ENCODE results near the gene ANKEF1. TPM values are rescaled to one million over a fixed set of nuclear protein-coding genes. Genes with fewer than 3 reads are reported as not detected.
"Not testable (repeated sequence)": the region's sequence is repeated elsewhere in the genome, so short reads cannot be mapped to it uniquely, and the experiment has no call there.

ANKEF1 gene
- total RNA-seq, 4 donors from 2014 or later: 4.4 to 5.7 (median 5.0) TPM

DNA sequence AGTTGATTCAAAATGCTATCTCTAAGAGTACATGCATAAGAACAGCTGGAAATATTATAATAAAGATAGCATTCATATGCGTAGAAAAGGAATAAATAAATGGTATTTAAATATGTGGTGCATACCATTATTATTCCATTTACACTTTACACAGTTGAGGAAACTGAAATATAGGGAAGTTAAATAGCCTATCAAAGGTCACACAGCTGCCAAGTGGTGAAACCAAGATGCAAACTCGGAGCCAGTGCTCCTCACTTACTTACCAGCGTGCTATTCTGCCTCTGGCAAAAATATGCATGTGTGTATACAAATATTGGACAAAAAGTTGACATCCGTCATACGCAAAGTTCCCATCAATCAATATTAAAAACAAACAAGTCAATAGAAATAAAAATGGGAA is 22.3 kb upstream of the ANKEF1 start:
- Histone ChIP-seq H3K4me3 (no peak overlapping the region), H3K27ac (no peak overlapping the region), H3K9me3 (no peaks in the 10 kb centered on the region), H3K36me3 (no peaks in the 10 kb centered on the region), H3K27me3 (no peaks in the 10 kb centered on the region), H3K4me1 (no peaks in the 10 kb centered on the region)
- intact Hi-C loops (cut with DNase I): no loop called here
- no peak for TF ChIP-seq POLR2A (IDR thresholded peaks at IDR 0.05)
- TF ChIP-seq, protein P1, sequence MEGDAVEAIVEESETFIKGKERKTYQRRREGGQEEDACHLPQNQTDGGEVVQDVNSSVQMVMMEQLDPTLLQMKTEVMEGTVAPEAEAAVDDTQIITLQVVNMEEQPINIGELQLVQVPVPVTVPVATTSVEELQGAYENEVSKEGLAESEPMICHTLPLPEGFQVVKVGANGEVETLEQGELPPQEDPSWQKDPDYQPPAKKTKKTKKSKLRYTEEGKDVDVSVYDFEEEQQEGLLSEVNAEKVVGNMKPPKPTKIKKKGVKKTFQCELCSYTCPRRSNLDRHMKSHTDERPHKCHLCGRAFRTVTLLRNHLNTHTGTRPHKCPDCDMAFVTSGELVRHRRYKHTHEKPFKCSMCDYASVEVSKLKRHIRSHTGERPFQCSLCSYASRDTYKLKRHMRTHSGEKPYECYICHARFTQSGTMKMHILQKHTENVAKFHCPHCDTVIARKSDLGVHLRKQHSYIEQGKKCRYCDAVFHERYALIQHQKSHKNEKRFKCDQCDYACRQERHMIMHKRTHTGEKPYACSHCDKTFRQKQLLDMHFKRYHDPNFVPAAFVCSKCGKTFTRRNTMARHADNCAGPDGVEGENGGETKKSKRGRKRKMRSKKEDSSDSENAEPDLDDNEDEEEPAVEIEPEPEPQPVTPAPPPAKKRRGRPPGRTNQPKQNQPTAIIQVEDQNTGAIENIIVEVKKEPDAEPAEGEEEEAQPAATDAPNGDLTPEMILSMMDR (IDR thresholded peaks at IDR 0.05): no peak
- 57 to 70% methylated on average over 5 of the region's 5 CpGs for WGBS, 2 donors
- no peak for DNase-seq

DNA sequence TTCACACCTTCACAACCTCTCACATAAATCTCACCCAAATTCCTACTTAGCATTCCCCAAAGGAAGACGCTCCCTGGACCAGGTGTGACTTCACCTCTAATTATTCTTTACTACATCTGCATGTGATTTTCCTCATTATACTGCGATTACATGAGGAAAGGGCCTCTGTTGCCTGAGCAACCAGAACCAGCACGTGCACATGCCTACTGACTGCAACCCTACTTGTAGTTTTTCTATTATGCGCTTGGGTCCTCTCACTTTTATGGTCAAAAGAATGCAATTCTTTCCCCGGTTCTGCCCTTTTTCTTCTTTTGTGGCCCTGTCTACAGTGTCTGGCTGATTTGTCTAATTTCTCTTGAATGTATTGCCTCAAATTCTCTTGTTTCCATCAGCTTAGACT is 20.4 kb upstream of the ANKEF1 start:
- Histone ChIP-seq H3K27me3 (no peaks in the 10 kb centered on the region), H3K9me3 (no peaks in the 10 kb centered on the region), H3K36me3 (no peaks in the 10 kb centered on the region), H3K4me3 (no peak overlapping the region), H3K27ac (no peak overlapping the region), H3K4me1 (no peaks in the 10 kb centered on the region)
- DNase-seq: no peak
- no peak for TF ChIP-seq POLR2A (IDR thresholded peaks at IDR 0.05)
- TF ChIP-seq, protein P1 (IDR thresholded peaks at IDR 0.05): no peak
- intact Hi-C loops (cut with DNase I): no loop called here
- WGBS, 2 donors: 69 to 70% methylated on average over 5 of the region's 5 CpGs

DNA sequence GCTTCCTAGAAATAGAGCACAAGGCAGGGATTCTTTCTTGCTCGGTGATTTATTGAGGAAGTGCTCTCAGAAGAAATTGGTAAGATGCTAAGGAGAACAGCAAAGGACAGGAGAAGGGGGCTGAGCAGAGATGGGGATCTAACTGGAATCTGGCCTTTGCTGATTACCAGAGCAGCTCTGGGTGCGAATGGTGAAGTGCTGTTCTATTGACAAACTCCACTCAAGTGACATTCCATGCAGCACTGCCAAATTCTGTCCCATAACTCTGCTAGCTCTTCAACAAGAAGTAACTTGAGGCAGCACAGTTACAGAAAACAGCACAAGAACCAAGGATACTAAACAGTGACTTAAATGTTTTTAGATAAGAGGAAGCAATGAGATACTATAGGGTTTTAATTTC is 13.8 kb upstream of the ANKEF1 start:
- 54 to 71% methylated on average over 2 of the region's 2 CpGs for WGBS, 2 donors

DNA sequence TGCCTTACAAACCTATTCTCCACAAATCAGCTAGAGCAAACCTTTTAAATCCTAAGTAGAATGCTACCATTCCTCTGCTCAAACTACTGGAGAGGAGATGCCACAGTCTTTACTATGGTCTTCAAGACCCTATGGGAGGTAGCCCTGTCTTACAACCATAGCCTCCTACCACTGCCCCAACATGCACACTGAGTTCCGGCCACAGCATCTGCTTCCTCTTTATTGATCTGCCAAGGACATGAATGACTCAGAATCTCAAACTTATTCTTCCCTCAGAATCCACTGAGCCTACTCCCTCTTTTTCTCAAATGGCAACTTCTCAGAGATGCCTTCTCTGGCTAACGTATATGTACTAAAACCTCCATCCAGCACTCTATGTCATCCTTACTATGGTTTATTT is 12.2 kb upstream of the ANKEF1 start:
- DNase-seq: no peak
- no peaks in the 10 kb centered on the region for H3K9me3 ChIP-seq
- no peak overlapping the region for H3K4me3 ChIP-seq
- no peak for TF ChIP-seq POLR2A (IDR thresholded peaks at IDR 0.05)
- TF ChIP-seq, protein P1 (IDR thresholded peaks at IDR 0.05): no peak
- H3K27ac ChIP-seq: no peak overlapping the region
- 41 to 44% methylated on average over 2 of the region's 2 CpGs for WGBS, 2 donors
- H3K4me1 ChIP-seq: no peaks in the 10 kb centered on the region
- no peaks in the 10 kb centered on the region for H3K27me3 ChIP-seq
- intact Hi-C loops (cut with DNase I): no loop called here
- no peaks in the 10 kb centered on the region for H3K36me3 ChIP-seq

More for the DNA sequence above, 13.8 kb upstream of the ANKEF1 start:
- Histone ChIP-seq H3K27me3 (no peaks in the 10 kb centered on the region), H3K4me3 (no peak overlapping the region), H3K27ac (no peak overlapping the region), H3K9me3 (no peaks in the 10 kb centered on the region), H3K4me1 (no peaks in the 10 kb centered on the region), H3K36me3 (no peaks in the 10 kb centered on the region)
- intact Hi-C loops (cut with DNase I): no loop called here
- TF ChIP-seq POLR2A (IDR thresholded peaks at IDR 0.05): no peak
- TF ChIP-seq, protein P1 (IDR thresholded peaks at IDR 0.05): no peak
- DNase-seq: no peak

DNA sequence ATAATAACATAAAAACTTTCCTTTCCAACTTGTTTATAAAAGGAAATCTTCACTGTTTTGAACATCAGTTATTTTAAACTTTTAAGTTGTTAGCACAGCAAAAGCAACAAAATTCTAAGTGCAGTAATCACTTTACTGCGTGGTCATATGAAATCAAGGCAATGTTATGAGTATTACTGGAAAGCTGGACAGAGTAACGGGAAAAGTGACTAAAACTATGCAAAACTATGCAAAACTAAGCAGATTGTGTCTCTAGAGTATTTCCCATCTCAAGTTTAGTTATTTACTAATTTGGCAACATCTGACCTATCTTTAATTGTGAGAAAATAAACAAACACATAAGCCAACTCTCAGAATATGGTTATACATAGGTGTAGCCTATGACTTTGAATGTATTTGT is 10.9 kb upstream of the ANKEF1 start:
- no peaks in the 10 kb centered on the region for H3K4me1 ChIP-seq
- no peaks in the 10 kb centered on the region for H3K36me3 ChIP-seq
- no peaks in the 10 kb centered on the region for H3K27me3 ChIP-seq
- H3K9me3 ChIP-seq: no peaks in the 10 kb centered on the region
- TF ChIP-seq, protein P1 (IDR thresholded peaks at IDR 0.05): no peak
- no peak for TF ChIP-seq POLR2A (IDR thresholded peaks at IDR 0.05)
- WGBS, 2 donors: 62 to 68% methylated on average over 2 of the region's 2 CpGs
- no peak overlapping the region for H3K4me3 ChIP-seq
- H3K27ac ChIP-seq: no peak overlapping the region
- no peak for DNase-seq
- intact Hi-C loops (cut with DNase I): no loop called here

DNA sequence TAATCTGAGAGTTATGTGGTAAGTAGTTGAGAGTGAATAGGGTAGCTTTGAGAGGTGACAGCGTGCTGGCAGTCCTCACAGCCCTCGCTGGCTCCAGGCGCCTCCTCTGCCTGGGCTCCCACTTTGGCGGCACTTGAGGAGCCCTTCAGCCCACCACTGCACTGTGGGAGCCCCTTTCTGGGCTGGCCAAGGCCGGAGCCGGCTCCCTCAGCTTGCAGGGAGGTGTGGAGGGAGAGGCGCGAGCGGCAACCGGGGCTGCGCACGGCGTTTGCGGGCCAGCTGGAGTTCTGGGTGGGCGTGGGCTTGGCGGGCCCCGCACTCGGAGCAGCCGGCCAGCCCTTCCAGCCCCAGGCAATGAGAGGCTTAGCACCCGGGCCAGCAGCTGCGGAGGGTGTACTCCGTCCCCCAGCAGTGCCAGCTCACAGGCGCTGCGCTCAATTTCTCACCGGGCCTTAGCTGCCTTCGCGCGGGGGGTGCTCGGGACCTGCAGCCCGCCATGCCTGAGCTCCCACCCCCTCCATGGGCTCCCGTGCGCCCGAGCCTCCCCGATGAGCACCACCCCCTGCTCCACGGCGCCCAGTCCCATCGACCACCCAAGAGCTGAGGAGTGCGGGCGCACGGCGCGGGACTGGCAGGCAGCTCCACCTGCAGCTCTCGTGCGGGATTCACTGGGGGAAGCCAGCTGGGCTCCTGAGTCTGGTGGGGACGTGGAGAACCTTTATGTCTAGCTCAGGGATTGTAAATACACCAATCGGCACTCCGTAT is 3.2 kb upstream of the ANKEF1 start:
- H3K4me1 ChIP-seq: peaks cover 0 to 16% (median 6%) of the 10 kb centered on the region in 3 donors
- intact Hi-C loops (cut with DNase I); H3K4me3 ChIP-seq; DNase-seq; H3K27ac ChIP-seq; H3K27me3 ChIP-seq; H3K9me3 ChIP-seq; H3K36me3 ChIP-seq: not testable (repeated sequence)
- WGBS, 2 donors: 70 to 98% methylated on average over 2 to 7 of the region's 47 CpGs

DNA sequence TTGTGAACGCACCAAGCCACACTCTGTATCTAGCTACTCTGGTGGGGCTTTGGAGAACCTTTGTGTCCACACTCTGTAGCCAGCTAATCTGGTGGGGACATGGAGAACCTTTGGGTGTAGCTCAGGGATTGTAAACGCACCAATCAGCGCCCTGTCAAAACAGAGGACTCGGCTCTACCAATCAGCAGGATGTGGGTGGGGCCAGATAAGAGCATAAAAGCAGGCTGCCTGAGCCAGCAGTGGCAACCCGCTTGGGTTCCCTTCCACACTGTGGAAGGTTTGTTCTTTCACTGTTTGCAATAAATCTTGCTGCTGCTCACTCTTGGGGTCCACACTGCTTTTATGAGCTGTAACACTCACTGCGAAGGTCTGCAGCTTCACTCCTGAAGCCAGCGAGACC is 2.5 kb upstream of the ANKEF1 start:
- H3K9me3 ChIP-seq; H3K4me3 ChIP-seq; DNase-seq; H3K27me3 ChIP-seq; intact Hi-C loops (cut with DNase I); H3K36me3 ChIP-seq; H3K27ac ChIP-seq: not testable (repeated sequence)
- 89 to 97% methylated on average over 6 of the region's 7 CpGs for WGBS, 2 donors
- peaks cover 0 to 16% (median 6%) of the 10 kb centered on the region in 3 donors for H3K4me1 ChIP-seq
